ENCODE results near the gene TSPAN16. TPM values are rescaled to one million over a fixed set of nuclear protein-coding genes. Genes with fewer than 3 reads are reported as not detected.

Gene TSPAN16
- total and polyA plus RNA-seq, 2 of the 13 experiments (the other 11 are each of a cell fraction or from before 2014, with no cell fraction given): not detected

GRCh38 chr19:11346104-11346940, 50.4 kb downstream of the TSPAN16 start, which contains the start of the genes CCDC159 and TMEM205 (continued):
- peak; percentile 43; the same call in 1 of the 2 replicates for TF ChIP-seq RNF2 (conservative IDR thresholded peaks at IDR 0.05; ENCODE audit: low read depth)
- TF ChIP-seq MAX (IDR thresholded peaks at IDR 0.05): peak; percentile 68
- peak; percentile 78; the same call in 1 of the 2 replicates for TF ChIP-seq CEBPB (IDR thresholded peaks at IDR 0.05; ENCODE audit: borderline replicate concordance, low read depth, low read length)
- no peak for TF ChIP-seq GTF2F1 (IDR thresholded peaks at IDR 0.05; ENCODE audit: low read length)
- TF ChIP-seq ZSCAN25 (CRISPR knock-in tag; IDR thresholded peaks at IDR 0.05): 0 out of 2 replicates have a peak, but pooled peaks have one; percentile 9
- peak; percentile 85 for TF ChIP-seq CEBPZ (IDR thresholded peaks at IDR 0.05; ENCODE audit: low read length)
- peak; percentile 96 for TF ChIP-seq SP4 (CRISPR knock-in tag; IDR thresholded peaks at IDR 0.05)
- 0 out of 4 replicates have a peak, but pooled peaks have one; percentile 6 to 11 for TF ChIP-seq HMGXB4 (CRISPR knock-in tag; IDR thresholded peaks at IDR 0.05; ENCODE audit: borderline replicate concordance in 1 of 2, low read depth in 1 of 2)
- no peak for TF ChIP-seq SNAPC2 (CRISPR knock-in tag; IDR thresholded peaks at IDR 0.05)
- TF ChIP-seq YEATS2 (CRISPR knock-in tag; IDR thresholded peaks at IDR 0.05; ENCODE audit: borderline replicate concordance): peak; percentile 68; the same call in 1 of the 2 replicates
- peak; percentile 56 for TF ChIP-seq HDAC1 (CRISPR knock-in tag; IDR thresholded peaks at IDR 0.05)
- TF ChIP-seq ZBTB7B (CRISPR knock-in tag; IDR thresholded peaks at IDR 0.05): peak; percentile 49; the same call in 1 of the 2 replicates
- 0 out of 2 replicates have a peak, but pooled peaks have one; percentile 35 for TF ChIP-seq AHR (CRISPR knock-in tag; IDR thresholded peaks at IDR 0.05)
- peak; percentile 92 for TF ChIP-seq NFYB (CRISPR knock-in tag; IDR thresholded peaks at IDR 0.05)
- peak; percentile 78 for TF ChIP-seq CEBPG (CRISPR knock-in tag; IDR thresholded peaks at IDR 0.05)
- TF ChIP-seq ZNF224 (CRISPR knock-in tag; IDR thresholded peaks at IDR 0.05): peak; percentile 25; the same call in 1 of the 2 replicates
- TF ChIP-seq ELF4 (CRISPR knock-in tag; IDR thresholded peaks at IDR 0.05; ENCODE audit: borderline replicate concordance): 0 out of 2 replicates have a peak, but pooled peaks have one; percentile 2
- peak; percentile 38; the same call in 1 of the 2 replicates for TF ChIP-seq KDM5A (IDR thresholded peaks at IDR 0.05; ENCODE audit: borderline replicate concordance, low read length)
- TF ChIP-seq POLR2A (IDR thresholded peaks at IDR 0.05; ENCODE audit: insufficient read depth in 1 of 2, low read depth in 2 of 2, low read length in 2 of 2): peak in 1 of 2 experiments; percentile 57; a peak in 1 of 4 replicates
- 0 out of 2 replicates have a peak, but pooled peaks have one; percentile 27 for TF ChIP-seq ZNF644 (CRISPR knock-in tag; IDR thresholded peaks at IDR 0.05; ENCODE audit: low read depth)
- TF ChIP-seq, protein P1, sequence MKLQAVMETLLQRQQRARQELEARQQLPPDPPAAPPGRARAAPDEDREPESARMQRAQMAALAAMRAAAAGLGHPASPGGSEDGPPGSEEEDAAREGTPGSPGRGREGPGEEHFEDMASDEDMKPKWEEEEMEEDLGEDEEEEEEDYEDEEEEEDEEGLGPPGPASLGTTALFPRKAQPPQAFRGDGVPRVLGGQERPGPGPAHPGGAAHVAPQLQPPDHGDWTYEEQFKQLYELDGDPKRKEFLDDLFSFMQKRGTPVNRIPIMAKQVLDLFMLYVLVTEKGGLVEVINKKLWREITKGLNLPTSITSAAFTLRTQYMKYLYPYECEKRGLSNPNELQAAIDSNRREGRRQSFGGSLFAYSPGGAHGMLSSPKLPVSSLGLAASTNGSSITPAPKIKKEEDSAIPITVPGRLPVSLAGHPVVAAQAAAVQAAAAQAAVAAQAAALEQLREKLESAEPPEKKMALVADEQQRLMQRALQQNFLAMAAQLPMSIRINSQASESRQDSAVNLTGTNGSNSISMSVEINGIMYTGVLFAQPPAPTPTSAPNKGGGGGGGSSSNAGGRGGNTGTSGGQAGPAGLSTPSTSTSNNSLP (IDR thresholded peaks at IDR 0.05; ENCODE audit: low read depth, low read length): peak; percentile 33; the same call in 1 of the 2 replicates
- no peak for TF ChIP-seq SP1 (IDR thresholded peaks at IDR 0.05)
- peak; percentile 85 for TF ChIP-seq SP1 (CRISPR knock-in tag; IDR thresholded peaks at IDR 0.05)
- TF ChIP-seq FOSL2 (CRISPR knock-in tag; IDR thresholded peaks at IDR 0.05): peak; percentile 91
